CD4-positive, alpha-beta T cell (primary cell): Measurements from ENCODE around the gene IGF2R. TPM values are rescaled to one million over a fixed set of nuclear protein-coding genes. Genes with fewer than 3 reads are reported as not detected.

Experiments used
- ATAC-seq: fragments of 200-7000 bp; cut with Tn5 transposase; one replicate; pipeline ENCODE4 v1.10.0; 2022; ENCODE audit warnings: mild to moderate bottlenecking; ENCODE audit not compliant: poor library complexity
- CTCF ChIA-PET: fragments of 350-600 bp; sonication (Branson Sonifier 250); formaldehyde crosslinking; loops from one replicate; lab custom pipeline; 2021; ENCODE audit warnings: antibody characterized with exemption, inconsistent platforms; lab: Charles Lee
- POLR2A ChIA-PET: fragments of 350-600 bp; sonication (Branson Sonifier 250); formaldehyde crosslinking; loops from one replicate; lab custom pipeline; 2021; ENCODE audit warnings: antibody characterized with exemption, inconsistent platforms; lab: Charles Lee
- DNase-seq, 14 experiments: peaks; one replicate each; pipeline ENCODE4 v3.0.0-alpha.2; 2013 to 2020; ENCODE audit warnings: mixed read lengths in 2 of 14
- H3K27ac ChIP-seq, 2 donors: one replicate each; pipeline versions ENCODE4 v1.5.1 to v1.7.0; 2013; ENCODE audit warnings: low read length in 2 of 2, low read depth in 1 of 2, mild to moderate bottlenecking in 1 of 2
- H3K27me3 ChIP-seq, 2 experiments: 1 replicate in 1 of 2; 2 replicates in 1 of 2; pipeline versions ENCODE4 v1.6.1 to v1.7.0; 2013; ENCODE audit warnings: low read length in 2 of 2, control low read depth in 1 of 2, mild to moderate bottlenecking in 1 of 2, moderate library complexity in 1 of 2; ENCODE audit not compliant: insufficient read depth in 2 of 2, control insufficient read depth in 1 of 2
- H3K36me3 ChIP-seq: one replicate; pipeline ENCODE4 v1.6.1; 2013; ENCODE audit warnings: low read length, control low read depth; ENCODE audit not compliant: insufficient read depth
- H3K4me1 ChIP-seq: one replicate; pipeline ENCODE4 v1.6.1; 2013; ENCODE audit warnings: low read length, control low read depth; ENCODE audit not compliant: insufficient read depth
- H3K4me3 ChIP-seq: one replicate; pipeline ENCODE4 v1.5.1; 2013; ENCODE audit warnings: mild to moderate bottlenecking, low read length, moderate library complexity
- H3K9me3 ChIP-seq, 2 experiments: 1 replicate in 1 of 2; 2 replicates in 1 of 2; pipeline versions ENCODE4 v1.6.1 to v1.7.0; 2013; ENCODE audit warnings: low read length in 2 of 2, mild to moderate bottlenecking in 2 of 2, control low read depth in 1 of 2, moderate library complexity in 1 of 2; ENCODE audit not compliant: control insufficient read depth in 1 of 2, insufficient read depth in 1 of 2
- H3K27ac Mint-ChIP-seq: one replicate; pipeline ENCODE4 v1.8.0; 2020; ENCODE audit warnings: mixed read lengths
- H3K27me3 Mint-ChIP-seq: one replicate; pipeline ENCODE4 v1.8.0; 2021; ENCODE audit warnings: mixed read lengths
- H3K36me3 Mint-ChIP-seq: one replicate; pipeline ENCODE4 v1.8.0; 2021; ENCODE audit warnings: low read depth, mixed read lengths
- H3K4me1 Mint-ChIP-seq: one replicate; pipeline ENCODE4 v1.8.0; 2021; ENCODE audit warnings: low read depth, mixed read lengths
- H3K4me3 Mint-ChIP-seq: one replicate; pipeline ENCODE4 v1.8.0; 2020; ENCODE audit warnings: mild to moderate bottlenecking, mixed read lengths
- H3K9me3 Mint-ChIP-seq: one replicate; pipeline ENCODE4 v1.8.0; 2020; ENCODE audit warnings: mixed read lengths
- intact Hi-C, 2 experiments: fragments of 100-400 bp; cut with DNase I in 1 of 2; cut with micrococcal nuclease in 1 of 2; formaldehyde crosslinking; loops; one replicate each; pipeline versions ENCODE4 v1.15.1 to v1.9.0; 2023 to 2025; cut with DNase I, micrococcal nuclease
- total RNA-seq, 174 experiments: library from RNA in 2 of 174; stranded (reverse) in 2 of 174; gene quantifications; one replicate each; pipeline ENCODE4 v1.2.3 and lab custom pipeline; 2021 to 2026
- TF ChIP-seq, protein P1 (sequence below): fragments of 200-600 bp; IDR thresholded peaks from one replicate; pipeline ENCODE4 v1.8.0; 2022; ENCODE audit warnings: antibody characterized with exemption, mild to moderate bottlenecking

Gene IGF2R
- total RNA-seq, 2 experiments from 2014 or later = 43.8 to 46.7 TPM

DNA sequence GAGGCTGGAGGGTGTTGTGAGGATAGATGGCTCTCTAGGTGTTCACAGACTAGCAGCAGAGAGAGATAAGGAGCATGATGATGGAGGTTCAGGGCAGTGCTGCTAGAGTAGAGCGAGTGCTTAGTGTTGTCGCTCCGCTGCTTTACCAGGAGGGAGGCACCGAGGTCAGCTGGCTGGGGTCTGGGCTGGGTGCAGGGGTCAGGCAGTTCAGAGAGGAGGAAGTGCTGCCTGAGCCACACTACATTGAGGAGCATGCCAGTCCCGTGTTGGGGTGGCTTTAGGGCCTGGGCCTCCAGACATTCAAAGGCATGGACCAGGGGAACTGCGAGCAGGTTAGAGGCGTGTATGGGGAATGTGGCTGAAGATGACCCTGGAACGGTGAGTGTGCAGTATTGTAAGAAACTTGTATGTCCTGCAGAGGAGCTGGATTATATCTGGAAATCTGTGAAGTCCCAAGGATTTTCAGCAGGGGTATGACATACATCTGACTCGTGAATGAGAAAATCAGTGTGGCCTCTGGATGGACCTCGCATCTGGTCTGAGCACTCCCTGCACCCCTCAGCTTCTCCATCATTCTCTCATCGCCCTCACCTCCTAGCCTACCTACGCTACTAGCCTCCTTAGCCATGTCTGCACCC, 66.9 kb downstream of the IGF2R start:
- peaks cover 68% of the 10 kb centered on the region for H3K36me3 ChIP-seq
- H3K27ac Mint-ChIP-seq = no peak overlapping the region
- no peak overlapping the region for H3K4me3 ChIP-seq
- H3K4me1 ChIP-seq = peaks cover 5% of the 10 kb centered on the region
- TF ChIP-seq, protein P1, sequence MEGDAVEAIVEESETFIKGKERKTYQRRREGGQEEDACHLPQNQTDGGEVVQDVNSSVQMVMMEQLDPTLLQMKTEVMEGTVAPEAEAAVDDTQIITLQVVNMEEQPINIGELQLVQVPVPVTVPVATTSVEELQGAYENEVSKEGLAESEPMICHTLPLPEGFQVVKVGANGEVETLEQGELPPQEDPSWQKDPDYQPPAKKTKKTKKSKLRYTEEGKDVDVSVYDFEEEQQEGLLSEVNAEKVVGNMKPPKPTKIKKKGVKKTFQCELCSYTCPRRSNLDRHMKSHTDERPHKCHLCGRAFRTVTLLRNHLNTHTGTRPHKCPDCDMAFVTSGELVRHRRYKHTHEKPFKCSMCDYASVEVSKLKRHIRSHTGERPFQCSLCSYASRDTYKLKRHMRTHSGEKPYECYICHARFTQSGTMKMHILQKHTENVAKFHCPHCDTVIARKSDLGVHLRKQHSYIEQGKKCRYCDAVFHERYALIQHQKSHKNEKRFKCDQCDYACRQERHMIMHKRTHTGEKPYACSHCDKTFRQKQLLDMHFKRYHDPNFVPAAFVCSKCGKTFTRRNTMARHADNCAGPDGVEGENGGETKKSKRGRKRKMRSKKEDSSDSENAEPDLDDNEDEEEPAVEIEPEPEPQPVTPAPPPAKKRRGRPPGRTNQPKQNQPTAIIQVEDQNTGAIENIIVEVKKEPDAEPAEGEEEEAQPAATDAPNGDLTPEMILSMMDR = no peak
- no peak for ATAC-seq
- peaks cover 92% of the 10 kb centered on the region for H3K36me3 Mint-ChIP-seq
- no peaks in the 10 kb centered on the region for H3K9me3 Mint-ChIP-seq
- no peaks in the 10 kb centered on the region for H3K27me3 Mint-ChIP-seq
- ChIA-PET POLR2A (interaction anchor here (0.7 kb wide), 1 partner anchor 62 kb away, joined by 3 read pairs; no protein-coding TSS in a partner anchor), CTCF (no interaction called here)
- H3K27me3 ChIP-seq = no peaks in the 10 kb centered on the region
- intact Hi-C loops = no loop called here
- peaks cover 35% of the 10 kb centered on the region for H3K4me1 Mint-ChIP-seq
- no peak overlapping the region for H3K4me3 Mint-ChIP-seq
- no peak overlapping the region for H3K27ac ChIP-seq
- H3K9me3 ChIP-seq = no peaks in the 10 kb centered on the region
- DNase-seq = no peak

DNA sequence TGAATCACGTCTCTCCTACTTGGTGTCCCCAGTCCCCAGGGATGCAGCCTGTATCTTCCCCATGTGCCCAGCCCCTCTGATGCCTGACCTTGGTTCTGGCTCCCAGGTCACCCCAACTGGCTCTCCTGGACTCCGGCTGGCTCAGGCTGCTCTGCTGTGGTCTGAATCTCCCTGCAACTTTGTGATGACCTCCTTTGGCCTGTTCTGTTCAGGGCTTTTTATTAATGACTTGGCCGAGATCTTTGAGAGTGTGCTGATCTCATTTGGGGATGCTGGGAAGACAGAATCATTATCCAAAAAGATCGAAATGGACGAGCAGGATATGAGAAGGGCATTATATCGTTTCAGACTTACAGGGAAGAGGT, 67.4 kb downstream of the IGF2R start:
- TF ChIP-seq, protein P1 = no peak
- peaks cover 35% of the 10 kb centered on the region for H3K4me1 Mint-ChIP-seq
- H3K9me3 Mint-ChIP-seq = no peaks in the 10 kb centered on the region
- no peak overlapping the region for H3K4me3 ChIP-seq
- ATAC-seq (no peak), DNase-seq (no peak)
- H3K4me3 Mint-ChIP-seq = no peak overlapping the region
- H3K36me3 Mint-ChIP-seq = peaks cover 92% of the 10 kb centered on the region
- no peaks in the 10 kb centered on the region for H3K27me3 ChIP-seq
- H3K36me3 ChIP-seq = peaks cover 71% of the 10 kb centered on the region
- ChIA-PET POLR2A (no interaction called here), CTCF (no interaction called here)
- no peaks in the 10 kb centered on the region for H3K9me3 ChIP-seq
- H3K27me3 Mint-ChIP-seq = no peaks in the 10 kb centered on the region
- intact Hi-C loops = no loop called here
- H3K27ac Mint-ChIP-seq = no peak overlapping the region
- no peak overlapping the region for H3K27ac ChIP-seq
- peaks cover 5% of the 10 kb centered on the region for H3K4me1 ChIP-seq

DNA sequence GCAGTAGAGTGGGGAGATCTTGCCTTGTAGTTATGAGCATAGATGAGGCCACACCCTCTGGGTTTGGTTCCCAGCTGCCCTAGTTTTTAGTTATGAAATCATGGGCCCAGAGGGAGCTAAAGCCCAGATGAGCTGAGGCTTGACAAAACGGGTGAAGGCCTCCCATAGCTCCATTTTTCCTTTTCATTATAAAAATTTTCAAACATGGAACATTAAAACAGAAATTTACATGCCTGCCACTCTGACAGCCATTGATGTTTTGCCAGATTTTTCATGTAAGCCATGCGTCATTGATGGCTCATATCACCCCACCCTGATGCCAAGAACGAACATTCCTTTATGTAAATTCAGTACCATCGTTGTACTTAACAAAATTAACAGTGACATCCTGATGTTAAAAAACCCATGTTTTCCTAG, 67.9 kb downstream of the IGF2R start:
- Mint-ChIP-seq H3K4me3 (no peak overlapping the region), H3K36me3 (peaks cover 92% of the 10 kb centered on the region), H3K27ac (no peak overlapping the region), H3K27me3 (no peaks in the 10 kb centered on the region), H3K9me3 (no peaks in the 10 kb centered on the region), H3K4me1 (peaks cover 39% of the 10 kb centered on the region)
- no peaks in the 10 kb centered on the region for H3K9me3 ChIP-seq
- no peaks in the 10 kb centered on the region for H3K27me3 ChIP-seq
- H3K36me3 ChIP-seq = peaks cover 71% of the 10 kb centered on the region
- H3K27ac ChIP-seq = no peak overlapping the region
- DNase-seq = no peak
- ChIA-PET POLR2A (no interaction called here), CTCF (no interaction called here)
- TF ChIP-seq, protein P1 = no peak
- intact Hi-C loops = no loop called here
- ATAC-seq = no peak
- no peak overlapping the region for H3K4me3 ChIP-seq
- H3K4me1 ChIP-seq = peaks cover 5% of the 10 kb centered on the region
